MCF 10A (cell line): Measurements from ENCODE around the gene USP14. TPM values are rescaled to one million over a fixed set of nuclear protein-coding genes. Genes with fewer than 3 reads are reported as not detected.

Experiments used
- BruUV-seq: library from RNA; stranded (reverse); fragments of 400-500 nt; replicated peaks from 2 replicates; lab custom pipeline; 2021; lab: Mats Ljungman, UMichigan
- CTCF ChIA-PET: fragments of 300-600 bp; sonication (Branson Sonifier 250); formaldehyde crosslinking; extraction: SDS; loops from one replicate; lab custom pipeline; 2021; ENCODE audit warnings: antibody characterized with exemption, inconsistent platforms; lab: Yijun Ruan, JAX
- POLR2A ChIA-PET: fragments of 300-600, 350-650 bp; sonication (Branson Sonifier 250); formaldehyde crosslinking; extraction: SDS; loops from one replicate; lab custom pipeline; 2020; ENCODE audit warnings: antibody characterized with exemption, inconsistent platforms; lab: Yijun Ruan, JAX
- DNase-seq: peaks from one replicate; pipeline ENCODE4 v3.0.0-alpha.2; 2018; ENCODE audit not compliant: unreplicated experiment
- H3K27ac Mint-ChIP-seq: one replicate; pipeline ENCODE4 v1.8.0; 2022; ENCODE audit warnings: mild to moderate bottlenecking, low read depth, mixed read lengths; ENCODE audit not compliant: unreplicated experiment
- H3K27me3 Mint-ChIP-seq: one replicate; pipeline ENCODE4 v1.8.0; 2022; ENCODE audit warnings: mixed read lengths; ENCODE audit not compliant: insufficient read depth, unreplicated experiment
- H3K36me3 Mint-ChIP-seq: one replicate; pipeline ENCODE4 v1.8.0; 2022; ENCODE audit warnings: mild to moderate bottlenecking, moderate library complexity, mixed read lengths; ENCODE audit not compliant: insufficient read depth, unreplicated experiment
- H3K4me1 Mint-ChIP-seq: one replicate; pipeline ENCODE4 v1.8.0; 2022; ENCODE audit warnings: mixed read lengths; ENCODE audit not compliant: insufficient read depth, unreplicated experiment
- H3K4me3 Mint-ChIP-seq: one replicate; pipeline ENCODE4 v1.8.0; 2022; ENCODE audit warnings: mild to moderate bottlenecking, moderate library complexity, mixed read lengths; ENCODE audit not compliant: unreplicated experiment
- H3K9me3 Mint-ChIP-seq: one replicate; pipeline ENCODE4 v1.8.0; 2022; ENCODE audit warnings: mixed read lengths; ENCODE audit not compliant: unreplicated experiment
- intact Hi-C: fragments of 100-400 bp; cut with micrococcal nuclease; formaldehyde crosslinking; loops from 2 replicates; pipeline ENCODE4 v1.14.1; 2022
- total RNA-seq: library from RNA; stranded (reverse); gene quantifications from 2 replicates; pipeline ENCODE4 v1.2.3, GENCODE V29; 2022
- TF ChIP-seq, protein P1 (sequence below): fragments of 200-600 bp; IDR thresholded peaks from one replicate; pipeline ENCODE4 v1.8.0; 2022; ENCODE audit warnings: antibody characterized with exemption, mild to moderate bottlenecking; ENCODE audit not compliant: unreplicated experiment

USP14 gene
- total RNA-seq, 1 experiment from 2014 or later = 76.7 TPM

DNA sequence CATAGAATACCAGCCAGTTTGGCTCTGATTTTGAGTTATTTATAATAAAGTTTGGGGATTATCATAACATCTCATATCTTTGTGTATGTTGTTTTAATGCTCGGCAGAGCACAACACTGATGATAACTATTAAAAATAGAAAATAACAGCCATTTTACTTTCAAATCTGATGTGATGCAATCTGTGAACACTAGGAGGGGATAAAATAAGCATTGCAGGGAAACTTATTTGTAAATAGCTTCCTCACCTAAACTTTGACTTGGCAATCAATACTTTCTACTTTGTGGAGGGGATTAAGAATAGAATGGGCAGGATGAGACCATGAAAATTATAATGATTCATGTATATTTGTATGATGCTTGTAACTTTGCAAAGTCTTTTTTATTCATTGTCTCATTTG lies 54.4 kb downstream of the USP14 start:
- peaks cover 93% of the 10 kb centered on the region for H3K36me3 Mint-ChIP-seq
- ChIA-PET POLR2A (interaction anchor here (1.0 kb wide), 1 partner anchor 54 kb away, joined by 5 read pairs; no protein-coding TSS in a partner anchor), CTCF (interaction anchor here (0.6 to 1.3 kb wide), 5 partner anchors 18 to 600 kb away, joined by 3 to 4 read pairs (median 3); no protein-coding TSS in a partner anchor)
- no TSS peak for BruUV-seq
- no peaks in the 10 kb centered on the region for H3K27me3 Mint-ChIP-seq
- H3K27ac Mint-ChIP-seq = no peak overlapping the region
- no peaks in the 10 kb centered on the region for H3K4me1 Mint-ChIP-seq
- no peak overlapping the region for H3K4me3 Mint-ChIP-seq
- TF ChIP-seq, protein P1, sequence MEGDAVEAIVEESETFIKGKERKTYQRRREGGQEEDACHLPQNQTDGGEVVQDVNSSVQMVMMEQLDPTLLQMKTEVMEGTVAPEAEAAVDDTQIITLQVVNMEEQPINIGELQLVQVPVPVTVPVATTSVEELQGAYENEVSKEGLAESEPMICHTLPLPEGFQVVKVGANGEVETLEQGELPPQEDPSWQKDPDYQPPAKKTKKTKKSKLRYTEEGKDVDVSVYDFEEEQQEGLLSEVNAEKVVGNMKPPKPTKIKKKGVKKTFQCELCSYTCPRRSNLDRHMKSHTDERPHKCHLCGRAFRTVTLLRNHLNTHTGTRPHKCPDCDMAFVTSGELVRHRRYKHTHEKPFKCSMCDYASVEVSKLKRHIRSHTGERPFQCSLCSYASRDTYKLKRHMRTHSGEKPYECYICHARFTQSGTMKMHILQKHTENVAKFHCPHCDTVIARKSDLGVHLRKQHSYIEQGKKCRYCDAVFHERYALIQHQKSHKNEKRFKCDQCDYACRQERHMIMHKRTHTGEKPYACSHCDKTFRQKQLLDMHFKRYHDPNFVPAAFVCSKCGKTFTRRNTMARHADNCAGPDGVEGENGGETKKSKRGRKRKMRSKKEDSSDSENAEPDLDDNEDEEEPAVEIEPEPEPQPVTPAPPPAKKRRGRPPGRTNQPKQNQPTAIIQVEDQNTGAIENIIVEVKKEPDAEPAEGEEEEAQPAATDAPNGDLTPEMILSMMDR = no peak
- no peaks in the 10 kb centered on the region for H3K9me3 Mint-ChIP-seq
- intact Hi-C loops = no loop called here
- DNase-seq = no peak

DNA sequence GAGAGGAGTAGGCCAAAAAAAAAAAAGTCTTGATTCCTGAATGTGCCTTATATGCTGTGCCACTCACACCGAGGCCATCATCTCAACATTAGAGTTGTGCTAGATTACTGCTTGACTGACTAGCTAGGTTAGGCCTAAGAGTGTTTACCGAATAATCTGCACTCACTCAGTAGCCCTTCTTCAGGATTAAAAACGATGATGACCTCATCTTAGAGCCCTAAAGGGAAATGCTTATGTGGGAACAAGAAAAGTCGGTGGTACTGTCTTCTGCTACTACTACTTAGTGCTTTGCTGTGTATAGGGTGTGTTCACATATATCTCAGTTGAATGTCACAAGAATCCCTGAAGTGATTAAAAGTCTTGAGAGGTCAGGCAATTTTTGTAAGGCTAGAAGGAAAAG lies 55.1 kb downstream of the USP14 start:
- no peak for DNase-seq
- H3K4me3 Mint-ChIP-seq = no peak overlapping the region
- no TSS peak for BruUV-seq
- no peak overlapping the region for H3K27ac Mint-ChIP-seq
- POLR2A ChIA-PET = interaction anchor here (0.7 to 1.3 kb wide), 4 partner anchors 10 to 54 kb away, joined by 3 to 7 read pairs (median 5); no protein-coding TSS in a partner anchor
- H3K36me3 Mint-ChIP-seq = peaks cover 92% of the 10 kb centered on the region
- no peaks in the 10 kb centered on the region for H3K4me1 Mint-ChIP-seq
- H3K9me3 Mint-ChIP-seq = no peaks in the 10 kb centered on the region
- no peaks in the 10 kb centered on the region for H3K27me3 Mint-ChIP-seq
- TF ChIP-seq, protein P1 = no peak
- CTCF ChIA-PET = interaction anchor here (0.9 to 1.3 kb wide), 2 partner anchors 17 to 49 kb away, joined by 3 read pairs; no protein-coding TSS in a partner anchor
- intact Hi-C loops = no loop called here

- Mint-ChIP-seq H3K4me3 (no peak overlapping the region), H3K9me3 (no peaks in the 10 kb centered on the region), H3K4me1 (no peaks in the 10 kb centered on the region), H3K36me3 (peaks cover 90% of the 10 kb centered on the region), H3K27me3 (no peaks in the 10 kb centered on the region), H3K27ac (no peak overlapping the region)
- BruUV-seq = no TSS peak
- ChIA-PET CTCF (interaction anchor here (1.3 kb wide), 1 partner anchor 49 kb away, joined by 3 read pairs; no protein-coding TSS in a partner anchor), POLR2A (interaction anchor here (0.7 to 1.3 kb wide), 3 partner anchors 9 to 17 kb away, joined by 3 to 7 read pairs (median 5); no protein-coding TSS in a partner anchor)
- TF ChIP-seq, protein P1 = no peak
- intact Hi-C loops = no loop called here
- no peak for DNase-seq
Observed at GRCh38 chr18:213966-214365, 55.6 kb downstream of the USP14 start.

GRCh38 chr18:215448-216010 lies 57.2 kb downstream of the USP14 start:
- Mint-ChIP-seq H3K4me1 (no peaks in the 10 kb centered on the region), H3K27me3 (no peaks in the 10 kb centered on the region), H3K36me3 (peaks cover 79% of the 10 kb centered on the region), H3K4me3 (no peak overlapping the region), H3K27ac (no peak overlapping the region), H3K9me3 (no peaks in the 10 kb centered on the region)
- intact Hi-C loops = no loop called here
- BruUV-seq = no TSS peak
- no peak for DNase-seq
- ChIA-PET POLR2A (interaction anchor here (0.5 kb wide), 1 partner anchor 38 kb away, joined by 3 read pairs; no protein-coding TSS in a partner anchor), CTCF (no interaction called here)
- TF ChIP-seq, protein P1 = no peak
